MG63 (cell line): ENCODE data around the gene ERICH2. TPM values are rescaled to one million over a fixed set of nuclear protein-coding genes. Genes with fewer than 3 reads are reported as not detected.

Experiments used
- DNase-seq: peaks from one replicate; pipeline ENCODE4 v3.0.0-alpha.2; 2020
- H3K27me3 ChIP-seq: fragments of 250-450 bp; sonication (Bioruptor Pico); 2 replicates; pipeline ENCODE4 v1.5.1; 2020; ENCODE audit warnings: mild to moderate bottlenecking, moderate library complexity
- H3K36me3 ChIP-seq: fragments of 250-450 bp; sonication (Bioruptor Pico); 2 replicates; pipeline ENCODE4 v1.5.1; 2020; ENCODE audit warnings: mild to moderate bottlenecking, moderate library complexity
- H3K4me3 ChIP-seq: fragments of 250-450 bp; sonication (Bioruptor Pico); 2 replicates; pipeline ENCODE4 v1.5.1; 2020; ENCODE audit warnings: mild to moderate bottlenecking, moderate library complexity
- H3K9me3 ChIP-seq: fragments of 250-450 bp; sonication (Bioruptor Pico); 2 replicates; pipeline ENCODE4 v1.5.1; 2020; ENCODE audit warnings: mild to moderate bottlenecking, moderate library complexity
- total RNA-seq: library from RNA; depleted of rRNA; stranded (reverse); fragments of >200 nt; shearing (Covaris generic); gene quantifications from 2 replicates; pipeline ENCODE4 v1.2.3, GENCODE V29; 2014; ENCODE audit warnings: low replicate concordance

ERICH2 gene
- total RNA-seq, 1 experiment from 2014 or later = 1.5 TPM

DNA sequence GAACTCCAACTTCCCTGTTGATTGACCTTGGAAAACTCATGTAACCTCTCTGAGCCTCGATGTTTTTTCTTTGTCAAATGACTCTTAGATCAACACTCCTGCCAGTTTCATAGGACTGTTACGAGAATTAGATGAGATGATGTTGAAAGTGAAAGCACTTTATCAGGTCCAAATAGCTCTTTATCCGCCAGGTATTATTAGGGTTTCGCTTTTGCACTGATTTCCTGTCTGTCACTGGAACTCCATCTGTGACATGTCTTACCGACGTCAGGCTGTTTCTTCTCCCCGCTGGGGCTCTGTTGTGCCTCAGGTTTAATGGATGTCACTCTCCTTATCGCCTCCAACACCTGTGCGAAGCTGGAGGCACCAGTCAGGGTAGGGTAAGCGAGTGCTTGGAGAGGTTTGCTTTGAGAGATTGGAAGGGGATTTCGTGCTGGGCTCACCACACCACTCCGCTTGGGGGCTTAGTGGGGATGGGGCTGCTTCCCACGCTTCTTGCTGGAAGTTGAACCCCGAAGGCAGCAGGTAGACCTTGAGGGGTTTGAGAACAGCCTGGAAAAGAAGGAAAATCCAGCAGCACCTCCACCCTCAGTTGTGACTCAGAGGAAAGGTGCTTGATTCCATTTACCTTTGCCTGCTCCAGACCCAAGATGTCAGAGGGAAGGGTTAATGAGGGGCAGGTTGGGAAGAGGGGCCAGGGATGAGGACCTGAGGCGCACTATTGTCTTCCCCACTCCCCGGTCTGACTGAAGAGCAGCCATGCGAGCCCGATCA lies 50.8 kb downstream of the ERICH2 start:
- Histone ChIP-seq H3K36me3 (no peaks in the 10 kb centered on the region), H3K4me3 (no peak overlapping the region), H3K27me3 (peaks cover 19% of the 10 kb centered on the region), H3K9me3 (no peaks in the 10 kb centered on the region)
- no peak for DNase-seq

DNA sequence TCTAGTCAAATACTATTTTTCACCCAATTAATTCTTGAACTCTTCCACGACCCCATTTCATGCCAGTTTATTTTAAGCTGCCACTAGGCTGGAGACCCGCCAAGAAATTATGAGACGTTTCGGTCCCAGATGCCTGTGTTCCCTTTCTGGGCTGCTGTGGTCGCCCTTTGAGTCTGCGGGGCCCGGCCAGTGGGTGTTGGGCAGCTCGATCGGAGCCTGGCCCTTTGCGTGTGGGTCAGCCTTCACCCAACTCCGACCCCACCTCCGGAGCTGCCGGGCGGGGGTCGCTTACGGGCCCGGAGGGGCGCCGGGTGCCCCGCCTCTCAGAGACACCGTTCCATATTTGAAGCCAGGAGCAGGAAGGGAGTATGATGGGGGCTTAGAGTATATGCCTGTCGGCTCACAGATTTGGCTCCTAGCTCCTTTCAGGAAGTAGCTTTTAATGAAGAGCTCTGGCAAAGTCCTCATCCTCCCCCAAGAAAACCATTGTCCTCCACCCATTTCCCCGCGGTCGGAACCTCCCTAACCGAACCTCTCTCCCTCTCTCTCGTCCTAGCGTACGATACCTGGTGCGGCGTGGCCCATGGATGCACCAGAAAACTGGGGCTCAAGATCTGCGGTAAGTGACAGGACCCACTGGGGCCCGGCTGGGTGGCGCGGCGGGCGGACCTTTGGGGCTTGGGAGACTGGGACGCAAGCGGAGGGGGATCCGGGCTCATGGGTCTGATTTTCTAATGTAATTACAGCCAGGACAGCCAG lies 51.5 kb downstream of the ERICH2 start:
- Histone ChIP-seq H3K36me3 (no peaks in the 10 kb centered on the region), H3K9me3 (no peaks in the 10 kb centered on the region), H3K4me3 (no peak overlapping the region), H3K27me3 (peaks cover 17% of the 10 kb centered on the region)
- no peak for DNase-seq

DNA sequence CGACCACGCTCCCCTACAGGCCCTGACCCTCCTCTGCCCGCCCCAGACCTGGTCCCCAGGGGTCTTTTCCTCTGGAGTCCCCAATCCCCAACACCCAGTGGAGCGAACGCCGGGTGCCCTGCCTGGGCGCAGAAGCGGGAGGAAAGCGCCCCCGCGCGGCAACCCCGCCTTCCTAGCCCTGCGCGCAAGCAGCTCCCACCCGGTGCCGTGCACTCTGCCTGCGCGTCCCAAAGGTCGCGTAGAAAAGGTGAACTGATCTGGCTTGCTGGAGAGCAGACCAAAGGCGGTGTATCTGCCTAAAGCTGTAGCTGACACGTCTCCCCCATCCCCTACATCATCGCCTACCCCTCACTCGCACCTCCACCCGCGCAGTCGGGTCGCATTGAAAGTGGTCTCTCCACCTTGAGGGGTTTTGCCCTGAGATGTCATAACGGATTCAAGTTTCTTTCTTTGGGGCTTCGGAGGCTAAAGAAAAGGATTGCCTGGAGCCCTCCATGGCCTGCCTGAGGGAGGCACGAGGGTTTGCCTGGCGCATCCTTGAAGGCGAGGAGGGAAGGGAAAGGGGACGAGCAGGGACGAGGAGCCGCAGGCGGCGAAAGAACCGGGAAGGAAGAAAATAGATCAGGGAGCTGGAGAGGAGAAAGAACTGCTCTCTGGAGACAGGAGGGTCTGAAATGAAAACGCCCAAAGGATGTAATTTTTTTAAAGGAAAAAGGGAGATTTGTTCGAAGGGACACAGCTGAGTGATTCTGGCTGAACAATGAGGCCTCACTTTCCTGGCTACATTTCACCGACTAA lies 52.3 kb downstream of the ERICH2 start:
- Histone ChIP-seq H3K9me3 (no peaks in the 10 kb centered on the region), H3K4me3 (no peak overlapping the region), H3K36me3 (no peaks in the 10 kb centered on the region), H3K27me3 (peaks cover 14% of the 10 kb centered on the region)
- no peak for DNase-seq

DNA sequence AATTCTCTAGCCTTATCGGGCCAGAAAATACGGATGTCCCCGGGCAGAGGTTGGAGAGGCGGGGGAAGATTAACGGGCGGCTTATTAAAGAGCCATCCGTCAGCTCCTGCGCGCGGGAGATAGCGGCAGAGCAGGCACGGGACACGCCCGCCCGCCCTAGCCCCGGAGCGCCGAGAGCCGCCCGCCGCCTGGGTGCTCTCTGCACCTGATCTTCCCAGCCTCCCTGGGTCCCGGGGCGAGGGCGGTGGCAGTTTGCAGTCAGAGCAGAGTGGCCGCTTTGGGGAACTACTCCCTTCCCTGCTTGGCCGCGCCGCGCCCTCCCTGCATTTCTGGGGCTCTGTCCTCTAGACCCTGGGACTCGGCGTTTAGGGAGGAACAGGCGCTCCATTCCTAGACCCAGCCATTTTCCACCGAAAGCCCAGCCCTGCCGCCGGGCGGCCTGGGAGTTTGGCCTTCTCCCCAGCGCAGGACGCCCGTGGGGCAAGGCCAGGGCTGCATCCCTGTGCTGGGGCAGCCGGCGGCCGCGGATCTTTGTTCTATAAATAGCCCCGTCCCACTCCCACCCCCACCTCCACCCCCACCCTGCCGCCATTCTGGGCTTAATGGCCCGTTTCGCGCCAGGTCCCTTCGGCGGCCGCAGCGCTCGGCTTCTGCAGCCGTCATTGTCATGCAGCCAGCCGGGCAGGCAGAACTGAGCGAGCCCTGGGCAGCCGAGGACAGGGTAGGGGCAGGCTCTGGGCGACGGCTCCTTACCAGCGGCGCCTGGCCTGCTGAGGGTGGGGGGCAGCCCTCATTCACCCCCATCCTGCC lies 53.1 kb downstream of the ERICH2 start:
- peaks cover 10% of the 10 kb centered on the region for H3K27me3 ChIP-seq
- no peak for DNase-seq
- no peaks in the 10 kb centered on the region for H3K9me3 ChIP-seq
- no peak overlapping the region for H3K4me3 ChIP-seq
- H3K36me3 ChIP-seq = no peaks in the 10 kb centered on the region

DNA sequence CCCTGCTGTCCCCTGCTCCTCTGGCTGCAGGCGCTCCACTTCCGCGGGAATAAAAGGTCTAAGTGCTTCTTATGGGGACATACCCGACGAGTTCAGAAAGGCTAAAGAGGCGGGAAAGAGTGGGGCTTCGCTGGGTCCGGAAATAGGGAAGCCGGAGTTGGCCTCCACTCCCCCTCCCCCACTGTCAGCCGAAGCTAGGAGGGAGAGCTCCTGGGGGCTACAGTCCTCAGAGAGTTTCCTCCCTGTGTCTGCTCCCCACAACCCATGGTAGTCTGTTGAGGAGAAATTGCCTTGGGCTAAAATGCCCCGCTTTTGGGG lies 53.7 kb downstream of the ERICH2 start:
- Histone ChIP-seq H3K9me3 (no peaks in the 10 kb centered on the region), H3K36me3 (no peaks in the 10 kb centered on the region), H3K27me3 (peaks cover 5% of the 10 kb centered on the region; the same call in 1 of the 2 replicates), H3K4me3 (no peak overlapping the region)
- no peak for DNase-seq

DNA sequence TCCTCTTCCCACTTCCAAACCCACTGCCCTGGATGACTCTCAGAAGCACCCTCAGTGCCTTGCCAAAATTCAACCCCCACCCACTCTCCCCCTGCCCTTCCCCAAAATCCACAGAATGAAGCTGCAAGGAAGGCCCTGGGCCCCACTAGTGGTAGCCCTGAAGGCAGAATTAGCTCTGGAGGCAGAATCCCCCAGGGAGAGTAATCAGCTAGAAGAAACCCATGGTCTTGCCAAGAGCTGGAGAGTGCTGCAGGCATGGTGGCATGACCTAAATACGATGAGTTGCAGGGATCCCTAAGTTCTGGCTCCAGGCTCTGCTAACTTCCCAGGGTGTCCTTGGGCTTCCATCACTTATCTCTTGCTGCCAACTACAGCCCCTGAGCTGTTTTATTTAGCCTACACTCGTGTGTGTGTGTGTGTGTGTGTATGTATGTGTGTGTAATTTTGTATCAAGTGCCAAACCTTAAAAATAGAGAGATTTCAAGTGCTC lies 54.4 kb downstream of the ERICH2 start:
- Histone ChIP-seq H3K4me3 (no peak overlapping the region), H3K36me3 (no peaks in the 10 kb centered on the region), H3K27me3 (0 out of 2 replicates have a peak, but pooled peaks cover 2% of the 10 kb centered on the region), H3K9me3 (no peaks in the 10 kb centered on the region)
- DNase-seq = peak; percentile 26

DNA sequence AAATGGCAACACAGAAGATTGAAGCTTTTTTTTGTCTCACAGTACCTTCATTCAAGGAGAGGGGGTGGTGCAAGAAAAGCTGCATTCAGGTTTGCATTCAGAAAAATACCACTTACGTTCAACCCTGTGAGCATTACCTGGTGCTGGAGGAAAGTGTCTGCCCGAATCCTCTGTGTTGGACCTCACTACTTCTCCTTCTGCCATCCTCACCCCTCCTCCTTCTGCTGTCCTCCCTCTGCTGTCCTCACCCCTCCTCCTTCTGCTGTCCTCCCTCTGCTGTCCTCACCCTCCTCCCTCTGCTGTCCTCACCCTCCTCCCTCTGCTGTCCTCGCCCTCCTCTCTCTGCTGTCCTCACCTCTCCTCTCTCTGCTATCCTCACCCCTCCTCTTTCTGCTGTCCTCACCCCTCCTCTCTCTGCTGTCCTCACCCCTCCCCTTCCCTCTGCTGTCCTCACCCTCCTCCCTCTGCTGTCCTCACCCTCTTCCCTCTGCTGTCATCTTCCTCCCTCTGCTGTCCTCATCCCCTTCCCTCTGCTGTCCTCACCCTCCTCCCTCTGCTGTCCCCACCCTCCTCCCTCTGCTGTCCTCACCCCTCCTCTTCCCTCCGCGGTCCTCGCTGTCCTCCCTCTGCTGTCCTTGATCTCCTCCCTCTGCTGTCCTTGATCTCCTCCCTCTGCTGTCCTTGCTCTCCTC lies 57.8 kb downstream of the ERICH2 start:
- DNase-seq = no peak
- no peaks in the 10 kb centered on the region for H3K27me3 ChIP-seq
- no peak overlapping the region for H3K4me3 ChIP-seq
- no peaks in the 10 kb centered on the region for H3K9me3 ChIP-seq
- no peaks in the 10 kb centered on the region for H3K36me3 ChIP-seq

DNA sequence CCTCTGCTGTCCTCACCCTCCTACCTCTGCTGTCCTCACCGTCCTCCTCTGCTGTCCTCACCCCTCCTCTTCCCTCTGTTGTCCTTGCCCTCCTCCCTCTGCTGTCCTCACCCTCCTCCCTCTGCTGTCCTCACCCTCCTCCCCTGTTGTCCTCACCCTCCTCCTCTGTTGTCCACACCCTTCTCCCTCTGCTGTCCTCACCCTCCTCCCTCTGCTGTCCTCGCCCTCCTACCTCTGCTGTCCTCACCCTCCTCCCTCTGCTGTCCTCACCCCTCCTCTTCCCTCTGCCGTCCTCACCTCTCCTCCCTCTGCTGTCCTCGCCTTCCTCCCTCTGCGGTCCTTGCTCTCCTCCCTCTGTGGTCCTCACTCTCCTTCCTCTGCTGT lies 58.3 kb downstream of the ERICH2 start:
- Histone ChIP-seq H3K9me3 (no peaks in the 10 kb centered on the region), H3K36me3 (no peaks in the 10 kb centered on the region), H3K27me3 (no peaks in the 10 kb centered on the region), H3K4me3 (no peak overlapping the region)
- no peak for DNase-seq

DNA sequence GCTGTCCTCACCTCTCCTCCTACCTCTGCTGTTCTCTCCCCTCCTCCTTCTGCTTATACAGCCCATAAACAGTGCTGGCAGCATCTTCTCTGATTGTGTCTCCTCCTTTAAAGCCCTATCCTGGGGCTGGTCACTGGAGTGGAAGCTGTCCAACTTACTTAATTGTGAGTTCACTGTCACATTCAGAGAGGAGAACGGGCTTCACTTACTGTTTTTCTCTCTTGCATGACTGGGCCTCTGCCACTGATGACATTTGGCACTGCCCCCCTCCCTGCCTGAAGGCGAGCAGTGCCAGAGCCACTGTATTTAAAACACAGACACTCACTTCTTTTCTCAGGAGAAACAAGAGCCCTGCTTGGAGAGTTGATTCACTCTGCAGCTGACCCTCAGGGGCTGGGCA lies 58.9 kb downstream of the ERICH2 start:
- Histone ChIP-seq H3K4me3 (no peak overlapping the region), H3K36me3 (no peaks in the 10 kb centered on the region), H3K27me3 (no peaks in the 10 kb centered on the region), H3K9me3 (no peaks in the 10 kb centered on the region)
- no peak for DNase-seq

DNA sequence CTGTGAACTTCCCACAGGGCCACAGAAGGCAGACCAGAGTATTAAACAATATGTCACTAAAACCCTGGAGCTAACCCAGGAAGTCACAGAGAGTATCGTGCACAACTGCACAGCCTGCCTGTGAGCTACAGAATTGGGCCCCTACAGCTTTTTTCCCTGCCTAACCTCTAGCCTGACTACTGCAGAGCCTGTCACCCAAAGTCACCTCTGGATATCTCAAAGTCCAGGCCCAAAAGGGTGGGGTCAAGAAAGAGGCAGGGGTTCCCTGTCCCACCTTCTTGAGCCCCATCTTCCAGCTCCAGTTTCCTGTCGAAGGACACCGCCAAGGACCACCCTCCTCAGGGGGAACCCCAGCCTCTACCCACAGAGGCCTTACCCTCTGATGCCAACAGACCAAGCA lies 60.0 kb downstream of the ERICH2 start:
- Histone ChIP-seq H3K9me3 (no peaks in the 10 kb centered on the region), H3K36me3 (no peaks in the 10 kb centered on the region), H3K27me3 (no peaks in the 10 kb centered on the region), H3K4me3 (no peak overlapping the region)
- DNase-seq = no peak

DNA sequence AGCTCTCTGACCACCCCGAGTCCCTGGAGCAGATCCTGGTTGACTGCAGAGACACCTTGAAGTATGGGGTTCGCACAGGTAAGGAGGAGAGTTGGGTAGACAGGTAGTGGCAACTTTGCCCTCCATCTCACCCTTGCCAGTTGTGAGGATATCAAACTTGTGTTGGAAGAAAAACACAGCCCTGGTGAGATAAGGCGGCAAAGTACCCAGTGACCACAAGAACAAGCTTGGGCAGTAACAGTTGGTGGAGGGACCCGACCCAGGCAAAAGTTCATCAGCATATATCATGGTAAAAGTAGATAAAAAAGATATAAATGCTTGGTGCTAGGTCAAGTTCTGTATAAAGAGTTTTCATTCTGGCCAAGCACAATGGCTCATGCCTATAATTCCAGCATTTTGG lies 60.9 kb downstream of the ERICH2 start:
- Histone ChIP-seq H3K36me3 (no peaks in the 10 kb centered on the region), H3K9me3 (no peaks in the 10 kb centered on the region), H3K27me3 (no peaks in the 10 kb centered on the region), H3K4me3 (no peak overlapping the region)
- DNase-seq = no peak

DNA sequence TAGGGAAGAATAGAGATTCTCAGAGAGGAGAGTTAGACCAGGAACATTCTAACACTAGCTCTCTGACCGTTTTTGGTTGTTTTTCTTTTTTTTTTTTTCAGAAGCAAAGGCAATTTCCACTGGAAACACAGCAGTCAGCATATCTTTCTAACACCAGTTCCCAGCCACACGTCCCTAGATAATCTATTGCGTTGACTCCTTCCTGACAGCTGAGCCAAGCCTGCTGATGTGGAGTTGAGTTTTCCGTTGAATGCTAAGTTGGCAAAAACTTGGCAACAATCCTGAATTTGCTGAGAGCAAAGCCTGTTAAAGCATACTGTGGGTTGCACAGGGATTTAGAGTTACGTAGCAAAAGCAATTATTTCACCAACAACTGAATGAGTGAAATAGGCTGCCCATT lies 65.8 kb downstream of the ERICH2 start:
- H3K36me3 ChIP-seq = no peaks in the 10 kb centered on the region
- H3K4me3 ChIP-seq = no peak overlapping the region
- no peak for DNase-seq
- no peaks in the 10 kb centered on the region for H3K27me3 ChIP-seq
- H3K9me3 ChIP-seq = no peaks in the 10 kb centered on the region

DNA sequence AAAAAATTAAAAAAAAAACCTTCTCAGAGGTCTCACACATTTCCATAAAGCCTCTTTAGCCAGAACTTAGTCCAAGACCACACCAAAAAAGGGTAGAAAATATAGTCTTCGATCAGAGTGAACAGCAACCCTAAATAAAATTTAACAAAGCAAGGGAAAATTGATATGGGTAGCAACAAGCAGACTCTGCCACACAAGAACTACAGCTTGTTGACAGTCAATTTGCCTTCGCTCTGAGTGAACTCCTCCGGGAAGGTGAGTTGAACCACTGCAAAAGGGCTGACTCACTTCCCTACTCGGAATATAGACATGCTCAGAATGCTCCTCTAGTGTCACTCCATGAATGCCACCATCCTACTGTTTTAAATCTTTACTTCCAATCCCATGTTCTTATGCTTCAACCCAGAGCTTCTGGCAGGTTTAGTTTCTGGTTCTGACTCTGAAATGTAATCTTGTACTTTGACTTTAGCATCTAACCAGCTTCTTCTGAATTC lies 70.6 kb downstream of the ERICH2 start:
- DNase-seq = no peak
- H3K36me3 ChIP-seq = no peaks in the 10 kb centered on the region
- no peak overlapping the region for H3K4me3 ChIP-seq
- H3K9me3 ChIP-seq = no peaks in the 10 kb centered on the region
- H3K27me3 ChIP-seq = no peaks in the 10 kb centered on the region

DNA sequence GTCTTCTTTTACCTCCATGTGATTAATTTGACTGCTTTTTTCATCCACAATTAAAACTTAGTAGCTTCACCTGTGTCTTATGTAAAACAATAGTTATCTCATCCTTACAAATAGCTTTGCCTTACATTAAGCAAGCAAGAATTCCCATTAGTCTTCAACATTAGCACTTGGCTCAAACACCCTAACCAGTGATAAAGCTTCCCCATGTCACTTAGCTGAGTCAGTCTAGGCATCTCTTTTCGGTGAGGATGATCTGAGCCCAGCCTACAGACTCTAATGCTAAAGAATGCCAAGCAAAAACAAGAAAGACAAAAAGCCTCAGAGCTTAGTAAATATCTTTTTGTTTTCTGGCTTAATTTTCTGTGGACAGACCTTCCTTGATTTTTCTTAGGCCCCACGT lies 72.6 kb downstream of the ERICH2 start:
- no peaks in the 10 kb centered on the region for H3K27me3 ChIP-seq
- DNase-seq = peak; percentile 49
- H3K36me3 ChIP-seq = no peaks in the 10 kb centered on the region
- no peak overlapping the region for H3K4me3 ChIP-seq
- H3K9me3 ChIP-seq = no peaks in the 10 kb centered on the region

DNA sequence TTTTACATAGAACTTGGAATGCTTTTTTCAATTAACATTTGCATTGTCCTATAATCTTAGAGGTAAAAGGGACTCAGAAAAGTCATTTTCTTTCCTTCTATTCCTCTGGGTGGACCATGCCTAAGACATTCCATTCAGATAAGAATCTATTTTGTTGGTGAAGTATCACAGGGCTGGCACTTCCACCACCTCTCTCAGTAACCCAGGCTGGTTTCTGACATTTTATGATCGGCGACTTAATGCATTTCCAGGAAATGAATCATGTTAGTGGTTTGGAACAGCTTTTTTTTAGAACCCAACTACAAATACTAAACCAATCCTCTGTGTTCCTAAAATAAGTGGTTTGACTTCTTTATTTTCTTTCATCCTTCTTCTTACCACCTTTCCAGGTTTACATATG lies 73.5 kb downstream of the ERICH2 start:
- H3K4me3 ChIP-seq = no peak overlapping the region
- DNase-seq = peak; percentile 42
- no peaks in the 10 kb centered on the region for H3K36me3 ChIP-seq
- no peaks in the 10 kb centered on the region for H3K9me3 ChIP-seq
- no peaks in the 10 kb centered on the region for H3K27me3 ChIP-seq

DNA sequence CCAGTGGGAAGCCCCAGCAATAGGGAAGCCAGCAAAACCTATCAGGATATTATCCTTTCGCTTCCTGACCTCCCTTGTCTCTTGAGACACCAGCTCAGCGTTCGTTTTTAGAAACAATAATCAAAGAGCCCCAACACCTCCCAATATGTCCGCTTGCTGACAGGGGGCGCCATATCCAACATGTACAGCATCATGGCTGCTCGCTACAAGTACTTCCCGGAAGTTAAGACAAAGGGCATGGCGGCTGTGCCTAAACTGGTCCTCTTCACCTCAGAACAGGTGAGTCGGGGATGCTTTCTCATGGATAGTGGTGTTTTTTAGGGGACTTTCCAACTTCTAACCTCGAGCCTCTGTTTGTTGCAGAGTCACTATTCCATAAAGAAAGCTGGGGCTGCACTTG lies 75.2 kb downstream of the ERICH2 start:
- Histone ChIP-seq H3K4me3 (no peak overlapping the region), H3K27me3 (no peaks in the 10 kb centered on the region), H3K9me3 (no peaks in the 10 kb centered on the region), H3K36me3 (no peaks in the 10 kb centered on the region)
- DNase-seq = no peak
